Memory B cell (primary cell): ENCODE data around the gene PARP14.

Experiments used
- ATAC-seq: fragments of 150-1000 bp; cut with Tn5 transposase; 2 replicates; pipeline ENCODE4 v1.10.0; 2021; ENCODE audit warnings: low read depth, mild to moderate bottlenecking, moderate library complexity
- DNase-seq, 2 donors: peaks; one replicate each; pipeline ENCODE4 v3.0.0; 2022; ENCODE audit warnings: low spot score in 2 of 2
- H3K27ac Mint-ChIP-seq: one replicate; pipeline ENCODE4 v1.8.0; 2022; ENCODE audit warnings: mild to moderate bottlenecking, moderate library complexity, mixed read lengths
- H3K27me3 Mint-ChIP-seq: one replicate; pipeline ENCODE4 v1.8.0; 2022; ENCODE audit warnings: mixed read lengths
- H3K36me3 Mint-ChIP-seq: one replicate; pipeline ENCODE4 v1.8.0; 2022; ENCODE audit warnings: mild to moderate bottlenecking, mixed read lengths
- H3K4me1 Mint-ChIP-seq: one replicate; pipeline ENCODE4 v1.8.0; 2022; ENCODE audit warnings: mixed read lengths
- H3K4me3 Mint-ChIP-seq: one replicate; pipeline ENCODE4 v1.8.0; 2022; ENCODE audit warnings: mild to moderate bottlenecking, moderate library complexity, mixed read lengths
- H3K9me3 Mint-ChIP-seq: one replicate; pipeline ENCODE4 v1.8.0; 2022; ENCODE audit warnings: mixed read lengths

PARP14 gene

DNA sequence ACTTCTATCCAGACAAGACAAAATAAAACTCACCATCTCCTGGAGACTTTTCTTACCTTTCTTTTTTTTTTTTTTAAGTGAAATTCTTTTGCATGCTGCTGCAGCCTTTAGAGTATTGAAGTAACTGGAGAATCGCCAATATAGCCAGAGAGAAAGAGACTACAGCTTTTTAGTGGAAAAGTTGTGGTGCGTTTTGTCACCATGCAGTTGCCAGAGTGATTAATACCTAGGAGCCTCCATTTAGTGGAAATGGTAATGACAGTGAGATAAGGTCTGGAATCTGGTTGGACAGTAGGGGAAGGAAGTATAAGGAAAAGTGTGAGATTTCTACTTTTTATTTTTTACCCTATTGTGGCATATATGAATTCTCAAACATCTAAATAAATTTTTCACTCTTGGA lies 18.1 kb upstream of the PARP14 start:
- Mint-ChIP-seq H3K4me1 (peaks cover 12% of the 10 kb centered on the region), H3K36me3 (no peaks in the 10 kb centered on the region), H3K27me3 (no peaks in the 10 kb centered on the region), H3K9me3 (peaks cover 4% of the 10 kb centered on the region), H3K27ac (no peak overlapping the region), H3K4me3 (no peak overlapping the region)
- DNase-seq, result no peak
- ATAC-seq, result no peak

DNA sequence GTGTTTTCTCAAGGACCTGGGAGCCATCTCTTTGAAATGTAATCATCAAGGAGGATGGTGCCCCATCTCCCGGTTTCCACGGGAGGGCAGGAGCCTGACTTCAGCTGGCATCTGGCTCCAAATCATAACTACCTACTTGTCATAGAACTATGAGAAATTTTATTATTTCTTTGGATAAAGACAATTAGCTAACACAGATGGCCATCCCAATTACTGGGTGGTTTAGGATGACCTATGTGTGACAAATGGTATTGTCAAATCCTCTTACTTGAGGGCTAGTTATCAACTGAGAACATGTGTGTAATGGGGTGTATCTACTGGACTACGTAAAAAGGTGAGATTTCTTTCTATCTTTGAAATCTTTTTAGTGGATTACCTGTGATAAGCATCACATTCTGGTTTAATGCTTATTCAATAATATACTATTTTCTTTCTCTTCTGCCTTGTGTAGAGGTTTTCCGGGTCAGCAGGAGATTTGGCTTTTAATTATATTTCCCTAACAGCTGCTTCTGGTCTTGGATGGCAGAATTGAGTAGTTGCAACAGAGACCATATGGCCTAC lies 15.3 kb upstream of the PARP14 start:
- H3K4me3 Mint-ChIP-seq, result no peak overlapping the region
- DNase-seq (no peak), ATAC-seq (no peak)
- no peak overlapping the region for H3K27ac Mint-ChIP-seq
- H3K27me3 Mint-ChIP-seq, result peaks cover 2% of the 10 kb centered on the region
- H3K9me3 Mint-ChIP-seq, result peaks cover 4% of the 10 kb centered on the region
- H3K4me1 Mint-ChIP-seq, result peaks cover 6% of the 10 kb centered on the region
- H3K36me3 Mint-ChIP-seq, result no peaks in the 10 kb centered on the region

DNA sequence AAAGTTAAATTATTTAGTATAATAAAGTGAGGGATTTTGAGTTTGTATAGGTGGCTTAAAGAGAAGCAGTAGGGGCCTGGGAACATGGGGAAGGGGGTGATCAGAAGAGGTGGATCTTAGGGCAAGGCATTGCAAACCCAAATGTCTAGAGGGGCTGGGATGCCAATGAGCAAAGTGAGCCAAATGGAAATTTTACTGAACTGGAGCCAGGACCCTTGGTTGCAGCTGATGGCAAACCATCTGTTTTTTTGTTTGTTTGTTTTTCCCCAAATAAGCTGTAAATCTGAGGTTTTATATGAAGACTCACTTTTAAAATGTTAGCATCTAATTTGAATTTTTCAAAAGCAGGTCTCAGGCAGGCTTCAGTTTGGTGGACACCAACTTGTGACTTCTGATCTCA lies 14.8 kb upstream of the PARP14 start:
- Mint-ChIP-seq H3K4me3 (no peak overlapping the region), H3K9me3 (peaks cover 4% of the 10 kb centered on the region), H3K4me1 (peaks cover 6% of the 10 kb centered on the region), H3K36me3 (no peaks in the 10 kb centered on the region), H3K27ac (no peak overlapping the region), H3K27me3 (peaks cover 2% of the 10 kb centered on the region)
- DNase-seq (no peak), ATAC-seq (no peak)

DNA sequence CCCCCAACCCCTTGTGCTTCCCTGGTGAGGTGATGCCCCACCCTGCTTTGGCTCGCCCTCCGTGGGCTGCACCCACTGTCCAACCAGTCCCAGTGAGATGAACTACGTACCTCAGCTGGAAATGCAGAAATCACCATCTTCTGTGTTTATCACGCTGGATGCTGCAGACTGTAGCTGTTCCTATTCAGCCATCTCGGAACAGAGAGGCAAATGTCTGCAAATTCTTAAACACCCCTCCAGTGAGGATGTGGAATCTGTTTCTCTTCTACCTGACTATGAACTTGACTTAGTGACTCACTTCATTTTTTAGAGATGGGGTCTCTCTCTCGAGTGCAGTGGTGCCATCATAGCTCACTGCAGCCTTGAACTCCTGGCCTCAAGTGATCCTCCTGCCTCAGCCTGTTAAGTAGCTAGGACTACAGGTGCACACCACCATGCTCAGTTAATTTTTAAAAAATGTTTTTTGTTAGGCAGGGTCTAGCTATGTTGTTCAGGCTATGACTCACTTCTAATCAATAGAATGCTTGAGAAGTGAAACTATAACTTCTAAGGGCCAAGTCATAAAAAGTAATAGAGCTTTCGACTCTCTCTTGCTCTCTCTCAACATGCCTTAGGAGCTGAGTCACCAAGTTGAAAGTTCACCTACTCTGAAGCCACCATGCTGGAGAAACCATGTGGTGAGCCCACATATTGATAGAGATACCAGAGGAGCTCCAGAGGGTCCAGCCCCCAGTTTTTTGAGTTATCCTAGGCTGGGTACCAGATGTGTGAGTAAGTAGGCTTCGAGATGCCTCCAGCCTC lies 11.5 kb upstream of the PARP14 start:
- DNase-seq, result no peak
- Mint-ChIP-seq H3K4me3 (no peak overlapping the region), H3K36me3 (peaks cover 2% of the 10 kb centered on the region), H3K9me3 (peaks cover 3% of the 10 kb centered on the region), H3K27ac (no peak overlapping the region), H3K27me3 (peaks cover 2% of the 10 kb centered on the region), H3K4me1 (no peaks in the 10 kb centered on the region)
- ATAC-seq, result no peak

DNA sequence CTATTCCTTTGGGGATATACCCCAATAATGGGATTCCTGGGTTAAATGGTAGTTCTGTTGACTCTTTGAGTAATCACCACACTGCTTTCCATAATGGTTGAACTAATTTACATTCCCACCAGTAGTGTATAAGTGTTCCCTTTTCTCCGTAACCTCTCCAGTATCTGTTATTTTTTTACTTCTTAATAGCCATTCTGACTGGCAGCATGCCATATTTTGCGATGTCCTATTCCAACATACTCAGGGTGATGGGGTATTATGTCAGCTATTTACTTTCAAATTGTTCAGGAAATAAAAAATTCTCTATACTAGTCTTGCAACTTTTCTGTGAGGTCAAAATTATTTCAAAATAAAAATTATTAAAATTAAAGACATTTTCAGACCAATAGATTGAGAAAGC lies 9.1 kb upstream of the PARP14 start:
- Mint-ChIP-seq H3K9me3 (peaks cover 5% of the 10 kb centered on the region), H3K4me3 (no peak overlapping the region), H3K4me1 (peaks cover 5% of the 10 kb centered on the region), H3K36me3 (peaks cover 3% of the 10 kb centered on the region), H3K27me3 (peaks cover 2% of the 10 kb centered on the region), H3K27ac (no peak overlapping the region)
- no peak for ATAC-seq
- no peak for DNase-seq

DNA sequence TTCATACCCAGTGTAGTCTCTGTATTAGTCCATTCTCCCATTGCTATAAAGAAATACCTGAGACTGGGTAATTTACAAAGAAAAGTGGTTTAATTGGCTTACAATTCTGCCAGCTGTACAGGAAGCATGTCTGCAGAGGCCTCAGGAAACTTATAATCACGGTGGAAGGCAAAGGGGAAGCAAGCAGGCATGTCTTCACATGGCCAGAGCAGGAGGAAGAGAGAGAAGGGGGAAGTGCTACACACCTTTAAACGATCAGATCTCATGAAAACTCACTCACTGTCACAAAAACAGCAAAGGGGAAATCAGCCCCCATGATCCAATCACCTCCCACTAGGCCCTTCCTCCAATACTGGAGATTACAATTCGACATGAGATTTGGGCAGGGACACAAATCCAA lies 6.3 kb upstream of the PARP14 start:
- no peak for DNase-seq
- peaks cover 3% of the 10 kb centered on the region for H3K36me3 Mint-ChIP-seq
- peaks cover 19% of the 10 kb centered on the region for H3K4me1 Mint-ChIP-seq
- no peak overlapping the region for H3K4me3 Mint-ChIP-seq
- peak; percentile 16 for ATAC-seq
- H3K27ac Mint-ChIP-seq, result peak overlapping the region; percentile 79
- H3K9me3 Mint-ChIP-seq, result peaks cover 5% of the 10 kb centered on the region
- no peaks in the 10 kb centered on the region for H3K27me3 Mint-ChIP-seq

DNA sequence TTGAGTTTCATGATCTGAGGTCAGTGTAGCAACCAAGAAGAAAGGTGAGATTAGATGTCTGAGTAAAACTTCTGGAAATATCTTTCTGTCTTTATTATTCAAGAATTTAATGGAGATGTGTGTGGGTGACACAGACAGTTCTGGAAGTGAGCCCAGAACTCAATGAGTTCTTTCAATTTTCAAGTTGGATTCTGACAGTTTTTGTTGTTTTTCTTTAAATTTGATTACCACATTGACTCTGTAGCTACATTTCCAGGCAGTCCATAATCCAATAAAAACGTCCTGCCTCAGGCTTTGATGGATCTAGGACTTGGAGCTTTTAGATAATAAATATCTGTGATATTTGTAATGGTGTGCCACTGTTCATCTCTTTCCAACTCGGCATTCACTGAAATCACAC lies 3.9 kb upstream of the PARP14 start:
- Mint-ChIP-seq H3K9me3 (peaks cover 5% of the 10 kb centered on the region), H3K27me3 (no peaks in the 10 kb centered on the region), H3K27ac (no peak overlapping the region), H3K4me3 (no peak overlapping the region), H3K4me1 (peaks cover 31% of the 10 kb centered on the region), H3K36me3 (peaks cover 3% of the 10 kb centered on the region)
- ATAC-seq (no peak), DNase-seq (no peak)

DNA sequence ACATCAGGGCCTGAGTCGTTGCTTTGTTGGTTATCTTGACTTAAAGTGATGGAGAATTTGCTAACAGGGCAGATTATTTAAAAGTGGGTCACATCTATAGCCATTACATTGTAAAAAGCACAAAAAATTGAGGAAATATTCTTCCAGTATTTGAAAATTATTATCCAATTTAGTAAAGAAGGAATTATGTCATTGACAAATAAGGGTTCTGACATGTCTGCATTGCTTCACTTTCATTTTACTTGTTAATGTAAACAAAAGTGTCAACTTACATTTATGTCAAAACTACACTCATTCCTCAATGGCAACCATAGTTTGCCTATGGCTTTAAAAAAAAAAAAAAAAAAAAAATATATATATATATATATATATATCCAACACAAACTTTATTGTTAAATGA lies 3.4 kb upstream of the PARP14 start:
- ATAC-seq, result no peak
- H3K27ac Mint-ChIP-seq, result no peak overlapping the region

DNA sequence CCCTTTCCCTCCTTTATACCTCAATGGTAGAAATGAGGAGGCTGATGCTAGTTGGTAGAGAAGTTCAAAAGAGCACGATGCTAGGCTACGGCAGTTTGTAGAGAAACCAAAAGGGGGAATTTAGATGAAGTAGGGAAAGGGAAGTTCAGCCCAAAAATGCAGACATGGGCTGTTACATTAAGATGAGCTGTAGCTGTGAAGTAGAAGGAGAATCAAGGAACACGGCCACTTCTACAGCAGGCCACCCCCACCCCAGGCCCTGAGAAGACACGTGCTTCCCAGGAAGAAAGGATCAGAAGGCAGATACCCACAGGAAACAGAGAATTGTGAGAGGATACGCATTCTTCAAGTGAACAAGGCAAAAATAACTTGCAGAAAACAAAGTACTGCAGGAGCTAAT lies 2.1 kb upstream of the PARP14 start:
- H3K9me3 Mint-ChIP-seq, result peaks cover 2% of the 10 kb centered on the region
- peaks cover 1% of the 10 kb centered on the region for H3K36me3 Mint-ChIP-seq
- ATAC-seq, result no peak
- H3K27ac Mint-ChIP-seq, result peak overlapping the region; percentile 93
- no peaks in the 10 kb centered on the region for H3K27me3 Mint-ChIP-seq
- H3K4me1 Mint-ChIP-seq, result peaks cover 42% of the 10 kb centered on the region
- no peak for DNase-seq
- H3K4me3 Mint-ChIP-seq, result peak overlapping the region; percentile 51

More for the DNA sequence above, 3.4 kb upstream of the PARP14 start:
- Mint-ChIP-seq H3K27me3 (no peaks in the 10 kb centered on the region), H3K4me1 (peaks cover 33% of the 10 kb centered on the region), H3K36me3 (peaks cover 3% of the 10 kb centered on the region), H3K9me3 (peaks cover 5% of the 10 kb centered on the region), H3K4me3 (no peak overlapping the region)
- DNase-seq, result no peak

DNA sequence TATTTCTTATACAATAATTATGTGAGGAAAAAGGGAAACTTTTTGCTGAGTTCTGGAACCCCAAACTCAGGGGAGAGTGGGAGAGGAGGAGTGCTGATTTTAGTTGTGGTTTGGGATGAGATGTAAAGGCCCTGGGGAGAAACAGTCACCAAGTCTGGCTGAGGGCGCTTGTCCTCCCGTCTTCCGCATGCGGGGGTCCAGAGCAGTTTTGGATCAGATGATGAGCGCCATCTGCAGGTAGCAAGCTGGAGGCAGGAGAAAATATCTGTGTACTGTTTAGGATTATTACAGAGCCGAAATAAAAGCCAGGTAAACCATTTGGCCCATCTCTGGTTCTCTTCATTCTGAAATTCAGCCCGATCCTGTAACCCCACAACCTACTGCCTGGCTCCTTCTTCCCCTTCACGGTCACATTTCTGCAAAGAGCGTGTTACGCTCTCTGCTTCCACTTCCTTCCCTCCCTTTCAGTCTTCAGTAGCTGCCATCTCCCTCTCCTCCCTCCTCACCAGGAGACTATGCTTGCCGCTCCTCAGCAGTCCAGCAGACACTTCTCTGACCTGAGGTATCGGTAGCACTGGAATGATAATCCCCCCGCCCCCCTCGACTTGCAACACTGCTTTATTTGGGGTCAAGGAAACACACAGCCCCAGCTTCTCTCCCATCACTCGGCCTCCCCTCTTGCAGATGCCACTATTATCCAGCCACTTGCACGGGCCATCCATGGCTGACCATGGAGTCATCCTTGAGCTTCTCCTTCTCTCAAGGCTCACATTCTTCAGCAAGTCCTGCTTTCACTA lies 1.4 kb upstream of the PARP14 start:
- DNase-seq, result peak; percentile 73 to 74
- H3K27ac Mint-ChIP-seq, result peak overlapping the region; percentile 93
- H3K27me3 Mint-ChIP-seq, result no peaks in the 10 kb centered on the region
- peak; percentile 37 for ATAC-seq
- H3K9me3 Mint-ChIP-seq, result peaks cover under 1% of the 10 kb centered on the region
- H3K36me3 Mint-ChIP-seq, result peaks cover under 1% of the 10 kb centered on the region
- peak overlapping the region; percentile 90 for H3K4me3 Mint-ChIP-seq
- peaks cover 45% of the 10 kb centered on the region for H3K4me1 Mint-ChIP-seq

DNA sequence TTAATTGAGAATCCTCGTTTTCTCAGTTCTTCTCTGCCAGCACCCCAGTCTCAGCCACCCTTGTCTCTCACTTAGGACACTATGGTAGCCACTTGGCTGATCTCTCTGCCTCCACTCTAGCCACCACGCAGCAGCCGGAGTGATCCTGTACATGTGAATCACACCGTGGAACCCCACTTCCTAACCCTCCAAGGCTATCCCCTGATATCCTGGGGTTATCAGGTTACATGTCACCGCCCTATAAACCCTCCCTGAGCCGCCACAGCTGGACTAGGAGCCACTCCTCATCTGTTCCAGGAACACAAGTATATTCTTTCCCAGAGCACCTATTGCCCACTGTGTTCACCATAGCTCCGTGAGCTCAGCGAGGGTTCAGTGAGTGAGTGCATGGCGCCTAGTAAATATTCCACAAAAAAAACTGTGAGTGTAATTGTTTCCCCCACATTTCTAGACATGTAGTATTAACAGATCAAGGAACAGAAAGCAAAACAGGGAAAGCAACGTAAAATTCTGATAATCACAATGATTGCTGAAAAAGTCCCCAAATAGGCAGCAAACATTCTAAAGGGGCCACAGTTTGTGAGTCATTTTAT lies 661 bp upstream of the PARP14 start:
- Mint-ChIP-seq H3K9me3 (no peaks in the 10 kb centered on the region), H3K27ac (peak overlapping the region; percentile 93), H3K27me3 (no peaks in the 10 kb centered on the region), H3K4me3 (peak overlapping the region; percentile 90), H3K36me3 (peaks cover 5% of the 10 kb centered on the region), H3K4me1 (peaks cover 44% of the 10 kb centered on the region)
- no peak for DNase-seq
- ATAC-seq, result peak; percentile 1

DNA sequence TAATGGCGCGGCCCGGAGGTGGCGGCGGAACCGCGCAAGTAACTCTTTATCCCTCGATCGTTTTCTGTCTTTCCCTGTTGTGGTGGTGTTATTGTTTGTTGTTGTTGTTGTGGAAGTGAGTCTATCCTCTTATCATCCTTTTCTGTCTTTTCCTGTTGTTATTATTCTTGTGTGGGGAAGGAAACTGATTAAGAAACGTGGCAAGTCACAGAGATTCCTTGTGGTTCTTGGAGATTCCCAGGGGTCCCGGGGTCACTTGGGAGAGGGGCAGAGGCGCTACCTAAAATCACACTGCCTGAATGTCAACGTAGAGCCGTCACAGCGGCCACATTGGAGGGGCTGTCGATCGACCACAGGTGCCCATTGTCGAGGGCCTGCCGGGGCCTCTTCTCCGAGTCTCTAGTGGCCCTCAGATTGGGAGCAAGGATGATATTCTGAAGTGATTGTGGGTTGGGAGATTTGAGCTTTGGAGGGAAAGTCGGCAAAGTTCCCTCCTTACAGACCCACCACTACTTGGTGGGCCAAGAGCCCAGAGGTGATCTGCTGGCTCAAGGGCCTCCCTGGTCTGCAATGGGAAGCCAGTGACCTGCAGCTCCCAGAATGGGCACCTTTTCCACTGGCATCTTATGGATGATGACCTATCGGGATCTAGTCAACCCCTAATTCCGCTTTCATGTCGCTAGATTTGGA lies 790 bp downstream of the PARP14 start:
- H3K4me3 Mint-ChIP-seq, result peak overlapping the region; percentile 90
- H3K36me3 Mint-ChIP-seq, result peaks cover 9% of the 10 kb centered on the region
- H3K27ac Mint-ChIP-seq, result peak overlapping the region; percentile 93
- no peaks in the 10 kb centered on the region for H3K9me3 Mint-ChIP-seq
- H3K4me1 Mint-ChIP-seq, result peaks cover 47% of the 10 kb centered on the region
- no peak for DNase-seq
- no peak for ATAC-seq
- H3K27me3 Mint-ChIP-seq, result no peaks in the 10 kb centered on the region

DNA sequence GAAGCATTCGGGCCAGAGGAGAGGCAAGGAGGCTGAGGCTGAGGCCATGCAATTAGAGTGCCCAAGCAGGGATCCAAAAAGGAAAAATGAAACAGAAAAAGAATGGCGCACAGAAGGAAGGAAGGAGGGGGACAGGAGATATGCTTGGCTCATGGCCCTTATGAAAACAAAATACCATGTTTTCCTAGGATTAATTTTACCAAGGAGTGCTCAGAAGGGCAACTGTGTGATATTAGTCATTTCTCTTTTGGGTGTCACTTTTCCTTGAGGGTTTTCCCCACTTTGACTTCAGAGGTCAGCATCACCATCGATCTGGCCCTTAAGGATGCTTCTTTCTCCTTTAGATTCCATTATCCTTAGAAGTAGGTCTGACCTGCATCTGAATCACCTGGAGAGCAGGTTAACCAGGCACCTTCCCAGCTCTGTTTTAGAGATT lies 1.4 kb downstream of the PARP14 start:
- Mint-ChIP-seq H3K27ac (peak overlapping the region; percentile 93), H3K4me1 (peaks cover 51% of the 10 kb centered on the region), H3K9me3 (no peaks in the 10 kb centered on the region), H3K36me3 (peaks cover 15% of the 10 kb centered on the region), H3K4me3 (peak overlapping the region; percentile 90), H3K27me3 (no peaks in the 10 kb centered on the region)
- ATAC-seq (no peak), DNase-seq (no peak)
